ENCODE data around the gene SF3B6.

Gene SF3B6

DNA sequence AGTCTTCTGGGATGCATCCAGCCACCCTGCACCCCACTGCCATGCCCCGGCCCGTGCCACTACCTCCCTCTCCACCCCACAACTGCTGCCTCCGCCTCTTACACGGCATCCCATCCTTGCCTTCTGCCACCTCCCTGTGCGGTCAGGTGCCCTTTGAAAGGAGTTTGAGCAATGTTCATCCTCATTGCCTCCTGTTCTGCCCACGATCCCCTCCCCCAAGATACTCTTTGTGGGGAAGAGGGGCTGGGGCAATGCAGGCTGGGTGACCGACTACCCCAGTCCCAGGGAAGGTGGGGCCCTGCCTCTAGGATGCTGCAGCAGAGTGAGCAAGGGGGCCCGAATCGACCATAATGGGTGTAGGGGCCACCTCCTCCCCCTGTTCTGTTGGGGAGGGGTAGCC is 57.9 kb downstream of the SF3B6 start:
- H3K27me3 ChIP-seq (ENCODE audit: low read length): no peaks in the 10 kb centered on the region
- H3K9me2 ChIP-seq (replicated peaks; ENCODE audit: insufficient read depth, low read length): no peaks in the 10 kb centered on the region
- no peaks in the 10 kb centered on the region for H3F3A ChIP-seq (ENCODE audit: insufficient read depth)
- H3K4me2 ChIP-seq (ENCODE audit: low read depth, low read length, poor library complexity, severe bottlenecking): no peak overlapping the region
- no peak overlapping the region for H3K27ac ChIP-seq (ENCODE audit: low read depth, low read length)
- no peaks in the 10 kb centered on the region for H3K9me3 ChIP-seq (ENCODE audit: insufficient read depth, low read length)
- H3K36me3 ChIP-seq (ENCODE audit: low read length): no peaks in the 10 kb centered on the region
- no peak for TF ChIP-seq EZH2phosphoT487 (conservative IDR thresholded peaks at IDR 0.05; ENCODE audit: low read length)
- TF ChIP-seq, protein P1, sequence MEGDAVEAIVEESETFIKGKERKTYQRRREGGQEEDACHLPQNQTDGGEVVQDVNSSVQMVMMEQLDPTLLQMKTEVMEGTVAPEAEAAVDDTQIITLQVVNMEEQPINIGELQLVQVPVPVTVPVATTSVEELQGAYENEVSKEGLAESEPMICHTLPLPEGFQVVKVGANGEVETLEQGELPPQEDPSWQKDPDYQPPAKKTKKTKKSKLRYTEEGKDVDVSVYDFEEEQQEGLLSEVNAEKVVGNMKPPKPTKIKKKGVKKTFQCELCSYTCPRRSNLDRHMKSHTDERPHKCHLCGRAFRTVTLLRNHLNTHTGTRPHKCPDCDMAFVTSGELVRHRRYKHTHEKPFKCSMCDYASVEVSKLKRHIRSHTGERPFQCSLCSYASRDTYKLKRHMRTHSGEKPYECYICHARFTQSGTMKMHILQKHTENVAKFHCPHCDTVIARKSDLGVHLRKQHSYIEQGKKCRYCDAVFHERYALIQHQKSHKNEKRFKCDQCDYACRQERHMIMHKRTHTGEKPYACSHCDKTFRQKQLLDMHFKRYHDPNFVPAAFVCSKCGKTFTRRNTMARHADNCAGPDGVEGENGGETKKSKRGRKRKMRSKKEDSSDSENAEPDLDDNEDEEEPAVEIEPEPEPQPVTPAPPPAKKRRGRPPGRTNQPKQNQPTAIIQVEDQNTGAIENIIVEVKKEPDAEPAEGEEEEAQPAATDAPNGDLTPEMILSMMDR (IDR thresholded peaks at IDR 0.05; ENCODE audit: insufficient read depth, low read length, poor library complexity, severe bottlenecking): no peak
- H2AFZ ChIP-seq (ENCODE audit: low read depth, low read length, severe bottlenecking): no peak overlapping the region
- no peak overlapping the region for H3K9ac ChIP-seq (ENCODE audit: low read length)
- no peaks in the 10 kb centered on the region for H4K20me1 ChIP-seq (ENCODE audit: low read depth, low read length)
- no peak overlapping the region for H3K4me3 ChIP-seq (ENCODE audit: insufficient read depth, low read length, poor library complexity, severe bottlenecking)
- no peaks in the 10 kb centered on the region for H3K79me2 ChIP-seq (ENCODE audit: insufficient read depth, low read length)

- Histone ChIP-seq H4K20me1 (ENCODE audit: low read depth, low read length) (no peaks in the 10 kb centered on the region), H3K4me3 (ENCODE audit: insufficient read depth, low read length, poor library complexity, severe bottlenecking) (no peak overlapping the region), H3K9ac (ENCODE audit: low read length) (no peak overlapping the region), H3K9me3 (ENCODE audit: insufficient read depth, low read length) (no peaks in the 10 kb centered on the region), H3K27ac (ENCODE audit: low read depth, low read length) (no peak overlapping the region), H3K36me3 (ENCODE audit: low read length) (no peaks in the 10 kb centered on the region), H3K79me2 (ENCODE audit: insufficient read depth, low read length) (no peaks in the 10 kb centered on the region), H2AFZ (ENCODE audit: low read depth, low read length, severe bottlenecking) (no peak overlapping the region), H3F3A (ENCODE audit: insufficient read depth) (no peaks in the 10 kb centered on the region), H3K27me3 (ENCODE audit: low read length) (no peaks in the 10 kb centered on the region), H3K9me2 (replicated peaks; ENCODE audit: insufficient read depth, low read length) (no peaks in the 10 kb centered on the region), H3K4me2 (ENCODE audit: low read depth, low read length, poor library complexity, severe bottlenecking) (no peak overlapping the region)
- TF ChIP-seq, protein P1 (IDR thresholded peaks at IDR 0.05; ENCODE audit: insufficient read depth, low read length, poor library complexity, severe bottlenecking): no peak
- no peak for TF ChIP-seq EZH2phosphoT487 (conservative IDR thresholded peaks at IDR 0.05; ENCODE audit: low read length)
Measured at GRCh38 chr2:24017711-24018110, 58.4 kb downstream of the SF3B6 start.

All from SU-DHL-6 (cell line).